Measurements from ENCODE around the gene INTS4. TPM values are rescaled to one million over a fixed set of nuclear protein-coding genes. Genes with fewer than 3 reads are reported as not detected.

INTS4 gene
- total and polyA plus RNA-seq, 2 experiments from 2014 or later: 24.6 to 47.6 TPM

GRCh38 chr11:78031629-78032028, 37.2 kb upstream of the INTS4 start:
- Mint-ChIP-seq H3K9me3 (peaks cover 5% of the 10 kb centered on the region; the same call in 1 of the 3 replicates), H3K27me3 (ENCODE audit: insufficient read depth, low read depth, poor library complexity) (no peaks in the 10 kb centered on the region), H3K4me3 (no peak overlapping the region), H3K36me3 (ENCODE audit: low read depth) (no peaks in the 10 kb centered on the region), H3K4me1 (peaks cover 8% of the 10 kb centered on the region; the same call in 1 of the 3 replicates), H3K27ac (no peak overlapping the region)
- no peaks in the 10 kb centered on the region for H3K36me3 ChIP-seq (ENCODE audit: insufficient read depth)
- H3F3A ChIP-seq (replicated peaks; ENCODE audit: low read depth): no peaks in the 10 kb centered on the region
- DNase-seq (ENCODE audit: low spot score) (no peak), ATAC-seq (no peak)
- no peaks in the 10 kb centered on the region for H4K20me1 ChIP-seq (replicated peaks; ENCODE audit: insufficient read depth)
- TF ChIP-seq REST (IDR thresholded peaks at IDR 0.05; ENCODE audit: unreplicated experiment) (no peak), NANOG (IDR thresholded peaks at IDR 0.05; ENCODE audit: borderline replicate concordance) (no peak), EZH2phosphoT487 (IDR thresholded peaks at IDR 0.05; ENCODE audit: unreplicated experiment) (no peak), EZH2 (IDR thresholded peaks at IDR 0.05; ENCODE audit: low read depth, unreplicated experiment) (no peak), ZNF114 (CRISPR knock-in tag; IDR thresholded peaks at IDR 0.05) (no peak), ZNF331 (CRISPR knock-in tag; IDR thresholded peaks at IDR 0.05; ENCODE audit: low read depth) (no peak), STAT1 (IDR thresholded peaks at IDR 0.05; ENCODE audit: unreplicated experiment) (no peak), POLR2AphosphoS5 (IDR thresholded peaks at IDR 0.05; ENCODE audit: low read depth) (no peak), JUNB (IDR thresholded peaks at IDR 0.05; ENCODE audit: unreplicated experiment) (no peak), CREB1 (CRISPR knock-in tag; IDR thresholded peaks at IDR 0.05; ENCODE audit: low read depth) (no peak)
- TF ChIP-seq, protein P1, sequence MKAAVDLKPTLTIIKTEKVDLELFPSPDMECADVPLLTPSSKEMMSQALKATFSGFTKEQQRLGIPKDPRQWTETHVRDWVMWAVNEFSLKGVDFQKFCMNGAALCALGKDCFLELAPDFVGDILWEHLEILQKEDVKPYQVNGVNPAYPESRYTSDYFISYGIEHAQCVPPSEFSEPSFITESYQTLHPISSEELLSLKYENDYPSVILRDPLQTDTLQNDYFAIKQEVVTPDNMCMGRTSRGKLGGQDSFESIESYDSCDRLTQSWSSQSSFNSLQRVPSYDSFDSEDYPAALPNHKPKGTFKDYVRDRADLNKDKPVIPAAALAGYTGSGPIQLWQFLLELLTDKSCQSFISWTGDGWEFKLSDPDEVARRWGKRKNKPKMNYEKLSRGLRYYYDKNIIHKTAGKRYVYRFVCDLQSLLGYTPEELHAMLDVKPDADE (IDR thresholded peaks at IDR 0.05): no peak
- TF ChIP-seq, protein P2, sequence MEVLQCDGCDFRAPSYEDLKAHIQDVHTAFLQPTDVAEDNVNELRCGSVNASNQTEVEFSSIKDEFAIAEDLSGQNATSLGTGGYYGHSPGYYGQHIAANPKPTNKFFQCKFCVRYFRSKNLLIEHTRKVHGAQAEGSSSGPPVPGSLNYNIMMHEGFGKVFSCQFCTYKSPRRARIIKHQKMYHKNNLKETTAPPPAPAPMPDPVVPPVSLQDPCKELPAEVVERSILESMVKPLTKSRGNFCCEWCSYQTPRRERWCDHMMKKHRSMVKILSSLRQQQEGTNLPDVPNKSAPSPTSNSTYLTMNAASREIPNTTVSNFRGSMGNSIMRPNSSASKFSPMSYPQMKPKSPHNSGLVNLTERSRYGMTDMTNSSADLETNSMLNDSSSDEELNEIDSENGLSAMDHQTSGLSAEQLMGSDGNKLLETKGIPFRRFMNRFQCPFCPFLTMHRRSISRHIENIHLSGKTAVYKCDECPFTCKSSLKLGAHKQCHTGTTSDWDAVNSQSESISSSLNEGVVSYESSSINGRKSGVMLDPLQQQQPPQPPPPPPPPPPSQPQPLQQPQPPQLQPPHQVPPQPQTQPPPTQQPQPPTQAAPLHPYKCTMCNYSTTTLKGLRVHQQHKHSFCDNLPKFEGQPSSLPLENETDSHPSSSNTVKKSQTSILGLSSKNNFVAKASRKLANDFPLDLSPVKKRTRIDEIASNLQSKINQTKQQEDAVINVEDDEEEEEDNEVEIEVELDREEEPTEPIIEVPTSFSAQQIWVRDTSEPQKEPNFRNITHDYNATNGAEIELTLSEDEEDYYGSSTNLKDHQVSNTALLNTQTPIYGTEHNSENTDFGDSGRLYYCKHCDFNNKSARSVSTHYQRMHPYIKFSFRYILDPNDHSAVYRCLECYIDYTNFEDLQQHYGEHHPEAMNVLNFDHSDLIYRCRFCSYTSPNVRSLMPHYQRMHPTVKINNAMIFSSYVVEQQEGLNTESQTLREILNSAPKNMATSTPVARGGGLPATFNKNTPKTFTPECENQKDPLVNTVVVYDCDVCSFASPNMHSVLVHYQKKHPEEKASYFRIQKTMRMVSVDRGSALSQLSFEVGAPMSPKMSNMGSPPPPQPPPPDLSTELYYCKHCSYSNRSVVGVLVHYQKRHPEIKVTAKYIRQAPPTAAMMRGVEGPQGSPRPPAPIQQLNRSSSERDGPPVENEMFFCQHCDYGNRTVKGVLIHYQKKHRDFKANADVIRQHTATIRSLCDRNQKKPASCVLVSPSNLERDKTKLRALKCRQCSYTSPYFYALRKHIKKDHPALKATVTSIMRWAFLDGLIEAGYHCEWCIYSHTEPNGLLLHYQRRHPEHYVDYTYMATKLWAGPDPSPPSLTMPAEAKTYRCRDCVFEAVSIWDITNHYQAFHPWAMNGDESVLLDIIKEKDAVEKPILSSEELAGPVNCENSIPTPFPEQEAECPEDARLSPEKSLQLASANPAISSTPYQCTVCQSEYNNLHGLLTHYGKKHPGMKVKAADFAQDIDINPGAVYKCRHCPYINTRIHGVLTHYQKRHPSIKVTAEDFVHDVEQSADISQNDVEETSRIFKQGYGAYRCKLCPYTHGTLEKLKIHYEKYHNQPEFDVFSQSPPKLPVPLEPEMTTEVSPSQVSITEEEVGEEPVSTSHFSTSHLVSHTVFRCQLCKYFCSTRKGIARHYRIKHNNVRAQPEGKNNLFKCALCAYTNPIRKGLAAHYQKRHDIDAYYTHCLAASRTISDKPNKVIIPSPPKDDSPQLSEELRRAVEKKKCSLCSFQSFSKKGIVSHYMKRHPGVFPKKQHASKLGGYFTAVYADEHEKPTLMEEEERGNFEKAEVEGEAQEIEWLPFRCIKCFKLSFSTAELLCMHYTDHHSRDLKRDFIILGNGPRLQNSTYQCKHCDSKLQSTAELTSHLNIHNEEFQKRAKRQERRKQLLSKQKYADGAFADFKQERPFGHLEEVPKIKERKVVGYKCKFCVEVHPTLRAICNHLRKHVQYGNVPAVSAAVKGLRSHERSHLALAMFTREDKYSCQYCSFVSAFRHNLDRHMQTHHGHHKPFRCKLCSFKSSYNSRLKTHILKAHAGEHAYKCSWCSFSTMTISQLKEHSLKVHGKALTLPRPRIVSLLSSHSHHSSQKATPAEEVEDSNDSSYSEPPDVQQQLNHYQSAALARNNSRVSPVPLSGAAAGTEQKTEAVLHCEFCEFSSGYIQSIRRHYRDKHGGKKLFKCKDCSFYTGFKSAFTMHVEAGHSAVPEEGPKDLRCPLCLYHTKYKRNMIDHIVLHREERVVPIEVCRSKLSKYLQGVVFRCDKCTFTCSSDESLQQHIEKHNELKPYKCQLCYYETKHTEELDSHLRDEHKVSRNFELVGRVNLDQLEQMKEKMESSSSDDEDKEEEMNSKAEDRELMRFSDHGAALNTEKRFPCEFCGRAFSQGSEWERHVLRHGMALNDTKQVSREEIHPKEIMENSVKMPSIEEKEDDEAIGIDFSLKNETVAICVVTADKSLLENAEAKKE (CRISPR knock-in tag; IDR thresholded peaks at IDR 0.05): no peak
- TF ChIP-seq, protein P3, sequence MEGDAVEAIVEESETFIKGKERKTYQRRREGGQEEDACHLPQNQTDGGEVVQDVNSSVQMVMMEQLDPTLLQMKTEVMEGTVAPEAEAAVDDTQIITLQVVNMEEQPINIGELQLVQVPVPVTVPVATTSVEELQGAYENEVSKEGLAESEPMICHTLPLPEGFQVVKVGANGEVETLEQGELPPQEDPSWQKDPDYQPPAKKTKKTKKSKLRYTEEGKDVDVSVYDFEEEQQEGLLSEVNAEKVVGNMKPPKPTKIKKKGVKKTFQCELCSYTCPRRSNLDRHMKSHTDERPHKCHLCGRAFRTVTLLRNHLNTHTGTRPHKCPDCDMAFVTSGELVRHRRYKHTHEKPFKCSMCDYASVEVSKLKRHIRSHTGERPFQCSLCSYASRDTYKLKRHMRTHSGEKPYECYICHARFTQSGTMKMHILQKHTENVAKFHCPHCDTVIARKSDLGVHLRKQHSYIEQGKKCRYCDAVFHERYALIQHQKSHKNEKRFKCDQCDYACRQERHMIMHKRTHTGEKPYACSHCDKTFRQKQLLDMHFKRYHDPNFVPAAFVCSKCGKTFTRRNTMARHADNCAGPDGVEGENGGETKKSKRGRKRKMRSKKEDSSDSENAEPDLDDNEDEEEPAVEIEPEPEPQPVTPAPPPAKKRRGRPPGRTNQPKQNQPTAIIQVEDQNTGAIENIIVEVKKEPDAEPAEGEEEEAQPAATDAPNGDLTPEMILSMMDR (conservative IDR thresholded peaks at IDR 0.05; ENCODE audit: low read depth in 2 of 2): no peak
- H3K4me2 ChIP-seq: no peak overlapping the region
- H3K4me1 ChIP-seq (ENCODE audit: insufficient read depth): no peaks in the 10 kb centered on the region
- H3K9me2 ChIP-seq (ENCODE audit: insufficient read depth): no peaks in the 10 kb centered on the region
- H3K4me3 ChIP-seq: no peak overlapping the region
- H3K27ac ChIP-seq (ENCODE audit: low read depth): no peak overlapping the region
- H3K79me2 ChIP-seq (replicated peaks; ENCODE audit: insufficient read depth): no peaks in the 10 kb centered on the region
- no peak overlapping the region for H2AFZ ChIP-seq
- no peaks in the 10 kb centered on the region for H3K27me3 ChIP-seq (ENCODE audit: insufficient read depth)

Data from GM23338 (cell line).